ENCODE data around the gene ARHGAP12.

GRCh38 chr10:31867646-31868045 lies 61.0 kb downstream of the ARHGAP12 start:
- TF ChIP-seq CTCF (IDR thresholded peaks at IDR 0.05; ENCODE audit: low read length) (no peak), EZH2 (IDR thresholded peaks at IDR 0.05; ENCODE audit: borderline replicate concordance, low read length) (no peak)
